ENCODE data around the gene PPP6R2. TPM values are rescaled to one million over a fixed set of nuclear protein-coding genes. Genes with fewer than 3 reads are reported as not detected.

PPP6R2 gene
- total RNA-seq, 1 experiment from 2014 or later: 61.3 TPM

- Histone ChIP-seq H3K79me2 (ENCODE audit: insufficient read depth, low read length) (peaks cover 29% of the 10 kb centered on the region; the same call in 1 of the 2 replicates), H3K27me3 (ENCODE audit: insufficient read depth, low read length) (no peaks in the 10 kb centered on the region), H4K20me1 (ENCODE audit: insufficient read depth) (no peaks in the 10 kb centered on the region), H2AFZ (ENCODE audit: low read depth, low read length, poor library complexity, severe bottlenecking) (no peak overlapping the region), H3K27ac (ENCODE audit: low read depth, low read length) (no peak overlapping the region), H3K9me2 (ENCODE audit: insufficient read depth) (no peaks in the 10 kb centered on the region), H3K9ac (ENCODE audit: low read length) (no peak overlapping the region), H3K4me1 (ENCODE audit: control insufficient read depth in 1 of 2, insufficient read depth in 2 of 2, low read length in 2 of 2) (no peaks in the 10 kb centered on the region), H3K4me3 (replicated peaks in 1 of 2; ENCODE audit: low read depth in 1 of 2, low read length in 2 of 2) (no peak overlapping the region), H3K36me3 (ENCODE audit: control insufficient read depth in 1 of 2, insufficient read depth in 2 of 2, low read length in 2 of 2) (peaks cover 6 to 23% of the 10 kb centered on the region in 2 experiments; a peak in 2 of 4 replicates), H3K4me2 (ENCODE audit: low read length) (no peak overlapping the region), H3K9me3 (ENCODE audit: control insufficient read depth in 1 of 2, insufficient read depth in 1 of 2, low read depth in 1 of 2, low read length in 2 of 2) (no peaks in the 10 kb centered on the region)
- ATAC-seq (no peak), DNase-seq (ENCODE audit: low read depth, low spot score) (no peak)
- no TSS peak for BruUV-seq (replicated peaks)
- CTCF ChIA-PET: no interaction called here
- RAD21 ChIA-PET (ENCODE audit: low non-redundant PET in 1 of 2, low total read pairs in 2 of 2, uncharacterized antibody in 2 of 2, unreplicated experiment in 2 of 2): no interaction called here
- TF ChIP-seq SRF (IDR thresholded peaks at IDR 0.05; ENCODE audit: low read depth): no peak
- no peak for TF ChIP-seq ZBTB33 (IDR thresholded peaks at IDR 0.05; ENCODE audit: extremely low read depth, insufficient replicate concordance, low read length)
- no peak for TF ChIP-seq MAX (IDR thresholded peaks at IDR 0.05)
- TF ChIP-seq ELF1 (IDR thresholded peaks at IDR 0.05; ENCODE audit: borderline replicate concordance, low read depth): no peak
- TF ChIP-seq CTCF (IDR thresholded peaks at IDR 0.05 in 2 of 3, conservative IDR thresholded peaks at IDR 0.05 in 1 of 3; ENCODE audit: borderline replicate concordance in 1 of 3, insufficient read depth in 1 of 3, low read depth in 2 of 3, low read length in 2 of 3): no peak
- TF ChIP-seq EZH2phosphoT487 (IDR thresholded peaks at IDR 0.05; ENCODE audit: borderline replicate concordance): no peak
- no peak for TF ChIP-seq ZNF274 (IDR thresholded peaks at IDR 0.05; ENCODE audit: low read depth, low read length)
- TF ChIP-seq CEBPB (IDR thresholded peaks at IDR 0.05; ENCODE audit: low read depth): no peak
- TF ChIP-seq FOSL1 (IDR thresholded peaks at IDR 0.05; ENCODE audit: low read depth): no peak
- no peak for TF ChIP-seq SIN3A (IDR thresholded peaks at IDR 0.05; ENCODE audit: low read depth)
- no peak for TF ChIP-seq RAD21 (IDR thresholded peaks at IDR 0.05; ENCODE audit: low read depth)
- TF ChIP-seq EGR1 (IDR thresholded peaks at IDR 0.05; ENCODE audit: low read depth): no peak
- no peak for TF ChIP-seq JUND (IDR thresholded peaks at IDR 0.05)
- TF ChIP-seq TCF7L2 (IDR thresholded peaks at IDR 0.05; ENCODE audit: borderline replicate concordance, extremely low read depth, insufficient read depth, insufficient read length): no peak
- no peak for TF ChIP-seq ZFX (IDR thresholded peaks at IDR 0.05)
- no peak for TF ChIP-seq POLR2AphosphoS5 (IDR thresholded peaks at IDR 0.05; ENCODE audit: low read depth, low read length)
- TF ChIP-seq ATF3 (IDR thresholded peaks at IDR 0.05): no peak
- TF ChIP-seq EZH2 (IDR thresholded peaks at IDR 0.05): no peak
- TF ChIP-seq POLR2A (IDR thresholded peaks at IDR 0.05; ENCODE audit: borderline replicate concordance, extremely low read depth, insufficient read depth, insufficient read length): no peak
- no peak for TF ChIP-seq CBX3 (IDR thresholded peaks at IDR 0.05; ENCODE audit: low read depth)
- intact Hi-C loops (cut with micrococcal nuclease): no loop called here
- POLR2A ChIA-PET: no interaction called here
Measured at GRCh38 chr22:50406416-50407170, 63.5 kb downstream of the PPP6R2 start.
